Measurements from ENCODE around the gene PMS1.

- TF ChIP-seq CTCF (IDR thresholded peaks at IDR 0.05), result no peak
- TF ChIP-seq POLR2AphosphoS5 (IDR thresholded peaks at IDR 0.05), result no peak
- no peak for TF ChIP-seq EP300 (IDR thresholded peaks at IDR 0.05)
These were observed 78.5 kb downstream of the PMS1 start for GRCh38 chr2:189862751-189863150.

Data from suprapubic skin (tissue), 4 donors.